HG03064 (cell line): ENCODE measurements around the gene GFPT2.

Source experiments
- ATAC-seq: cut with Tn5 transposase; IDR thresholded peaks from one replicate; pipeline ENCODE4 v1.9.1; 2021; ENCODE audit warnings: low read depth; ENCODE audit not compliant: unreplicated experiment

Gene GFPT2

GRCh38 chr5:180335614-180336233, 17.4 kb downstream of the GFPT2 start:
- no peak for ATAC-seq

- ATAC-seq: no peak
These were observed 18.2 kb downstream of the GFPT2 start for GRCh38 chr5:180334751-180335613.

DNA sequence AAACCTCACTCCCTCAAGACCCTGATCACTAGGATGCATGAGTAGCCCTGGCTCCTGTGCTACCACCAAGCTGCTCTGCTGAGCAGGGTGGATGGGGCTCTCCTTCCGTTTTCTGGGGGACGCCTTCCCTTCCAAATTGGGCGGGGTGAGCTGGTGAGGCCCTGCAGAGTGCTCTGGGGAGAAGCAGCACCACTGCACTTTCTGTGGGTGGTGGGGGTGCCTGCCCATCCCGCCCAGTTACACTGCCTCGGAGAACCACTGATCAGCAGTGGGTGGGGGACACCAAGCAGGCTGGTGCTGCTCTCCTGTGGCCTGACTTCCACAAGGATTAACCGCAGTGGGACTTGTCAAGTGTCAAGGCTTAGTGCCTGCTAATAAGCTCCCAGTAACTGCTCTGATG, 19.0 kb downstream of the GFPT2 start:
- ATAC-seq: no peak

DNA sequence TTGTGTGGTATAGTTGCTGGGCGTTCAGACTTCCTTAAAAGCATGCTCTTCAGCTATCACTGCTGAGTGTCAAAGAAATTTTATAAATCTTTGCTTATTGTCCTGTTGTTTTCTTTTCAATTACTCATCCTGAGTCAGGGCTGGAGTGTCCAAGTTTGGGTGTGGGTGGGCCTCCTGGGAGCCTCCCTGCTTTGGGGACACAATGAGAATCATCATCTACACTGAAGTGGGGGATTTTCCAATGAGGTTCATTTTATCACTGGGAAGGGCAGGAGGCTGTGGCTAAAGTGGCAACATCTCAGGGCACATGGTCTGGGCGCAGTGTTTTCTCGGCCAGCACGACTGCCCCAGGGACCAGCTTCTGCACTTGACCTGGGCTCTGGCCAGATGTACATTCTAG, 19.5 kb downstream of the GFPT2 start:
- no peak for ATAC-seq

- ATAC-seq: no peak
These were observed 20.3 kb downstream of the GFPT2 start for GRCh38 chr5:180332861-180333260.

DNA sequence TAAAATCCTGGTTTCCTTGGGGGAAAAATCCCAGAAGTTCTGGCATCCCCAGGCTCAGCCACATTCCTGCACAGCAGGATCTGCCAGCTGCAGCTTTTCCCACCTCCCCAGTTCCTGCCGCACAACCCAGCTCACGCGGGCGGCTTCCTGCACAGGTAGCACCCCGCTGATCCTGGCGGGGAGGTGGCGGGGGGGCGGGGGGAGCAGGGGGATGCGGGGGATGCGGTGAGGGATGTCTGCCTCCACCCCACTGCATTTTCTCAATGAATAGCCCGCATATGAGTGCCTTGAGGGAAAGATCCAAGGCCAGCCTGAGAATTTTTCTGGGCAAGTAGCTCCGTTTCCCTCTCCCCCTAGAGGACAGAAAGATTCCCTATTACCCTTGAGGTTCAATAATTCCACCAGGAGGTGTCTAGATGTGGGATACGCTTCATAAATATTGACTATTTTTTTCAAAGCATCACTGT, 21.1 kb downstream of the GFPT2 start:
- no peak for ATAC-seq

- ATAC-seq: no peak
These were observed 21.5 kb downstream of the GFPT2 start for GRCh38 chr5:180331647-180331950.

GRCh38 chr5:180330810-180331646, 22.1 kb downstream of the GFPT2 start:
- no peak for ATAC-seq

DNA sequence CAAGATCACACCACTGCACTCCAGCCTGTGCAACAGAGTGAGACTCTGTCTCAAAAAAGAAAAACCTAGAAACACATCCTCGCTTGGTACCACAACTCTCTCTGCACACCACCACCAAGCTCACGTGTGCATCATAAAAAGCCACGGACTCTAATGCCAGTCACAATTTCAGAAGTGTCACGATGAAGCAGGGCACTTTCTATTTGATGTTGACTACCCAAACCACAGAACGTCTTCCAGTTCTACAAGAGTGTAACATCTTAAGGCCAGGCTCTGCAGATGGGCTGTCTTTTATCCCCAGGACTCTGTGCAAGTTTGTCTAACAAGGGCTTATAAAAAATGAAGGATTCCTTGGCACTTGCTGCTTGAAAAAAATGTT, 22.9 kb downstream of the GFPT2 start:
- no peak for ATAC-seq

- no peak for ATAC-seq
These were observed 23.4 kb downstream of the GFPT2 start for GRCh38 chr5:180329606-180330269.

DNA sequence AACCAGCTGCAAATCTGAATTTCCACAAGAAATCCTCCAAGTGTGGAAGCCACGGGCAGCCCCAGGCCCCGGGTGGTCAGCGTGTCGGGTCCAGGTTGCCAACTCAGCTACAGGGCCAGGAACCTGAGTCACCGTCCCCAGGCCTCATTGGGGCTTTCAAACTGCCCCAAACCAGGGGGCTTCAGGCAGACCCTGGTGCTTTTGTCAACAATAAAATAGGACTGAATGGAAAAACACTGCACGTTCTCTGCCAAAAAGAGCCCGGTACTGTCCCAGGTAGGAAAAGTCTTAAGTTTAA, 24.0 kb downstream of the GFPT2 start:
- no peak for ATAC-seq

- ATAC-seq: peak; percentile 69
These were observed 24.6 kb downstream of the GFPT2 start for GRCh38 chr5:180328296-180329137.

DNA sequence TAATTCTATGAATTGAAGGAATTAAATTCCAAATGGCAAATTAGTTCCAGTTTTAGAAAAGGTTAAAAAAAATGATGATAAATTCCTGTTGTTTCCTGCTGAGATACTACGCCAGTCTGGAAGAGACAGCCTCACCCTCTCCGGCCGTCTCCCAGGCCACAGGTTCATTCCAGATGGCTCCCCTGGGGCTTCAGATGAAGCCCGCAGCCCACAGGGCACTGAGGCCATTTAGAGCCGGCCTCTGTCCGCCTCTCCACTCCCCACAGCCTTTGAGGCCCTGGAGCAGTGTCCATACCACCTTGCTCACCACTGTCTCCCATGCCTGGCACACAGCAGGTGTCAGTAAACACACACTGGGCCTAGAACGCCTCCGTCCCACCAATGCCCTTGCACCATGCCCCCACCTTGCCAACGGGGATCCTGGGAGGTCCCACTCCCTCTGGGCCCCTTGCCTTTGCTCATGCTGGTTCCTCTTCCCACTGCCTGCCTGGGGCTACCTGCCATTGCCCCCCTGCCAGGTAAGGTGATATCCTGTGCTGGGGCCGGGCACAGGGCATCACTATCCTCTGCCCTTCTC, 26.1 kb downstream of the GFPT2 start:
- ATAC-seq: no peak

DNA sequence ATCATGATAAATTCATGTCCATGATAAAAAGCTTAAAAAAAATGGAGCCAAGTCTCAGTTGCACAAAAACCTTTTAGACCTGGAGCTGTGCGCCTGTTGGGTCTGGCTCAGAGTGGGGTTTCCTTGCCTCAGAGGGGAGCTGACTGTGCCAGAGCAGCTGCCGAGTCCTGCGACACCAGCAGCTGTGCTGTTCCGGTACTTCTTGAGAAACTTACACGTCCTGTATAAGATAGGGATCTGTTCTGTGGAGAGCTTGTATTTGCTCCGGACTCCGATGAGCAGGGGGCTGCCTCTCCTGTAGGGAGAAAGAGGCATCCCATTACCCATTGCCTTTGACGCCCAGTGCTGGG, 28.6 kb downstream of the GFPT2 start:
- no peak for ATAC-seq

DNA sequence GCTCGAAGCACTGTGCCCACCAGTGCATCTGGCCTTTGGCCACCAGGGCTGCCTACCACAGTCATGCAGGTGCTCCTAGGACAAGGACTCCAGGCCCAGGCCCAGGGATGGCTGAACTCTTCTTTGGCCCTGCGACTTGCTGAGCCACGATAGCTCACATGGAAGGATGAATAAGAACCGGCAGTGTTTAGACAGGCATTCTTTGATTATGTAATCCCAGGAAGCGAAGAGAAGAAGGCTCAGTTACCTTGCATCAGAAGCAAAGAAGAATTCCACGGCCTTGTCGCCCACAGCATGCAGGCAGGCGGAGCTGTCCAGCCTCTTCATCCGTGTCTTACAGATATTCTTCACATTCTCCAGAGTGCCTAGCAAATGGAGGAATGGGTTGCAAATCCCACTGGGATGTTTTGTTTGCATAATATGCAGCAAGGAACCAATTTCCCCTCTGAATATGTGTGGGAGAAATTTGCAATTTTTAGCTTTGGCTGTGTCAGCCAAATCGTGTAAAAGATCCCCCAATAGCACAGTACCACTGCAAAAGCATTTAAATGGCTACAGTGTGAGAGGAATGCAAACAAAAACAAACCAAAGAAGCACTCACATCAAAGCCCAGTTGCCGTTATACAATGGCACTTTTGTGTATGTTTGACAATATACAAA, 29.1 kb downstream of the GFPT2 start:
- no peak for ATAC-seq

DNA sequence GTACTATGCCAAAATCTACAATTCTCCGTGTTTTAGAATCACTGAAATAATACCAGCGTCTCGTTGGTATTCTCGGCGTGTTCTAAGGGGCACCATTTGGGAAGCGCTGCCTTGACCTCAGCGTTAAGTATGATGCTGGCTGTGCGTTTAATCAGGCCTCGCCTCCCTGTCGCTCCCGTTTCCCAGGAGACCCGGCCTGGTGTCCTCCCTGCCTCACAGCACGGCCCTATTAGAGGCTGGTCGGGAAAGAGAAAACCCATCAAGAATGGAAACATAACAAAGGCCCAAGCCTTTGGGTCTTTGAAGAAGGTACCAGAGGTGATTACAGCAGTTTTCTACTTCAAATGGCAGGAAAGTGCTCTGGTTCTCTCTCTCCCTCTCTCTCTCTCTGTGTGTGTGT, 30.0 kb downstream of the GFPT2 start:
- no peak for ATAC-seq

- no peak for ATAC-seq
These were observed 34.6 kb downstream of the GFPT2 start for GRCh38 chr5:180318456-180319089.

DNA sequence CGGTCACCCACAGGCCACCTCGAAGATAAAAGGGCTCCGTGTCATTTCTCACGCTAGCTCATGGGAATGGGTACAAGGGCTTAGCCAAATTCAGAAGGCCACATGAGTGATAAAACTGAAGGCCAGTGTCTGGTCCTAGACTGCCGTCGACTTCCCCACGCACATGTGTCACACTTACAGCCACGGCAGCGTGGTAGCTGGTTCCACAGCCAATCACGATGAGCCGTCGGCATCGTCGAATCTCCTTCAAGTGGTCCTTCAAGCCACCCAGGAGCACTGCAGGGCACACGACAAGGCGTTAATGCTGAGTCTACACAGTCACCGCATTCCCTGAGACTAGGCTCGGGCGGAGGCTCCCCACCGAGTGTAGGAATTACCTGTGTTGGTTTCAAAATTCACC, 36.5 kb downstream of the GFPT2 start:
- no peak for ATAC-seq

DNA sequence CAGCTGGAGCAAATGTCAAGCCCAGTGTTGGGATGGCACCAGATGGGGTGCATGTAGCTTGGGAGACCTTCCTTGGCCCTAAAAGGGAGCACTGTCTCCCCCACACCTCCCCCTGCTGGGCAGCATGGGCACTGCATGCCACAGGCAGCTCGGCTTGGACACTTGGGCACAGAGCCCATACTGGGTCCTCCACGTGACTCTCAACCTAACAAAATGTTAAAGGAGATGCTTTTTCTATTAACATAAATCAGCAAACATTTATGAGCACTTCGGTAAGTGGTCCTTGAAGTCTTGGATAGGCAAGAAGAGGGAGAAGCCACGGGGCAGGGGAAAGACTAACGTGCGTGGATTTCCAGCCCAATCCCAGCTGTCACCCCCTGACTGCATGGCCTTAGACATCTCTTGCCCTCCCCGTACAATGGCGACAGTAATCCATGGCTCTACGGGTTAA, 37.3 kb downstream of the GFPT2 start:
- ATAC-seq: no peak
